GM21529 (cell line): Measurements from ENCODE around the gene FMO5.
A peak's percentile ranks its signal among the peaks of the same experiment; 100 is the strongest.
"Not testable (repeated sequence)": the region's sequence is repeated elsewhere in the genome, so short reads cannot be mapped to it uniquely, and the experiment has no call there.

Experiments
- ATAC-seq: cut with Tn5 transposase; IDR thresholded peaks from one replicate; pipeline ENCODE4 v1.9.1; 2021; ENCODE audit not compliant: unreplicated experiment

The FMO5 gene

GRCh38 chr1:147209825-147210821 is 15.0 kb downstream of the FMO5 start:
- ATAC-seq = no peak

GRCh38 chr1:147208619-147209018 is 16.5 kb downstream of the FMO5 start:
- ATAC-seq = no peak

GRCh38 chr1:147207192-147207591 is 17.9 kb downstream of the FMO5 start:
- ATAC-seq = no peak

- ATAC-seq = no peak
These were observed 21.1 kb downstream of the FMO5 start for GRCh38 chr1:147204080-147204479.

GRCh38 chr1:147202576-147202975 is 22.6 kb downstream of the FMO5 start:
- no peak for ATAC-seq

- ATAC-seq = no peak
These were observed 23.4 kb downstream of the FMO5 start for GRCh38 chr1:147201786-147202185.

GRCh38 chr1:147201276-147201675 is 23.9 kb downstream of the FMO5 start:
- ATAC-seq = no peak

GRCh38 chr1:147197324-147197723 is 27.8 kb downstream of the FMO5 start:
- not testable (repeated sequence) for ATAC-seq

GRCh38 chr1:147189514-147189913 is 35.6 kb downstream of the FMO5 start:
- no peak for ATAC-seq

- ATAC-seq = no peak
These were observed 39.7 kb downstream of the FMO5 start for GRCh38 chr1:147185432-147185831.

- ATAC-seq = no peak
These were observed 47.3 kb downstream of the FMO5 start for GRCh38 chr1:147177611-147178380.

GRCh38 chr1:147172168-147173016 is 52.7 kb downstream of the FMO5 start, which contains the start of gene PRKAB2:
Gene PRKAB2 (minus strand): TSS chr1:147172470. CDS start chr1:147172144, 326 bp downstream.
- ATAC-seq = peak; percentile 88

- no peak for ATAC-seq
These were observed 53.6 kb downstream of the FMO5 start for GRCh38 chr1:147171399-147172167.

- no peak for ATAC-seq
These were observed 55.1 kb downstream of the FMO5 start for GRCh38 chr1:147169840-147170674.

GRCh38 chr1:147169171-147169570 is 56.0 kb downstream of the FMO5 start:
- no peak for ATAC-seq

- ATAC-seq = no peak
These were observed 56.5 kb downstream of the FMO5 start for GRCh38 chr1:147168626-147169058.

- ATAC-seq = no peak
These were observed 57.8 kb downstream of the FMO5 start for GRCh38 chr1:147167365-147167764.

- no peak for ATAC-seq
These were observed 62.1 kb downstream of the FMO5 start for GRCh38 chr1:147163019-147163418.

- no peak for ATAC-seq
These were observed 63.0 kb downstream of the FMO5 start for GRCh38 chr1:147162093-147162492.
